ENCODE results near the gene TSPYL6.

GRCh38 chr2:54271843-54272627 lies 16.0 kb upstream of the TSPYL6 start:
- TF ChIP-seq CEBPB (IDR thresholded peaks at IDR 0.05; ENCODE audit: low read depth, low read length), result no peak
- no peak for TF ChIP-seq RFX5 (IDR thresholded peaks at IDR 0.05; ENCODE audit: low read depth, low read length)
- TF ChIP-seq USF2 (IDR thresholded peaks at IDR 0.05; ENCODE audit: low read depth, low read length), result no peak

Data from IMR-90 (cell line).